PFSK-1 (cell line): ENCODE measurements around the gene URI1.

Source experiments
- POLR2AphosphoS5 ChIP-seq: IDR thresholded peaks from 2 replicates; pipeline ENCODE4 v1.6.1; 2012; ENCODE audit warnings: low read depth, mild to moderate bottlenecking, control low read depth, low read length, moderate library complexity
- SIN3A ChIP-seq: IDR thresholded peaks from 2 replicates; pipeline ENCODE4 v1.6.1; 2012; ENCODE audit warnings: mild to moderate bottlenecking, low read length, moderate library complexity, borderline replicate concordance; ENCODE audit not compliant: insufficient read depth

DNA sequence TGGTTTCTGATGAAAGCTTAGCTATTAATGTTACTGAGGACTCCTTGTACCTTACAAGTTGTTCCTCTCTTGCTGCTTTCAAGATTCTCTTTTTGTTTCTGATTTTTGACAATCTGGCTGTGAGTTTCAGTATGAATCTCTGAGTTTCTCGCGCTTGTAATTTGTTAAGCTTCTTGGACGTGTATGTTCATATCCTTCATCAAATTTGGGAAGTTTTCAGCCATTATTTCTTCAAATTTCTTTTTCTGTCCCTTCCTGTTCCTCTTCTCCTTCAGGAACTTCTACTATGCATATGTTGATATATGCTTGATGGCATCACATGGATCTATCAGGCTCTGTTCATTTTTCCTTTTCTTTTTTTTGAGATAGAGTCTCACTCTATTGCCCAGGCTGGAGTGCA, 5.6 kb upstream of the URI1 start:
- TF ChIP-seq POLR2AphosphoS5 (no peak), SIN3A (no peak)
